Lower leg skin (tissue), 3 donors: ENCODE results near the gene INF2.

Experiments
- CTCF ChIP-seq, 3 donors: fragments of 450-650 bp; IDR thresholded peaks; one replicate each; pipeline ENCODE4 v1.5.1; 2016; ENCODE audit warnings: antibody characterized with exemption in 3 of 3, mild to moderate bottlenecking in 3 of 3, moderate library complexity in 2 of 3
- POLR2A ChIP-seq, 2 donors: fragments of 450-650 bp; IDR thresholded peaks; one replicate each; pipeline ENCODE4 v1.6.1; 2016 to 2017; ENCODE audit warnings: antibody characterized with exemption in 2 of 2, mild to moderate bottlenecking in 1 of 2, moderate library complexity in 1 of 2

- TF ChIP-seq POLR2A (IDR thresholded peaks at IDR 0.05) (no peak), CTCF (IDR thresholded peaks at IDR 0.05) (no peak)
These were observed 30.3 kb upstream of the INF2 start for GRCh38 chr14:104659146-104659545.
